Parathyroid adenoma (tissue), 2 donors: ENCODE results near the gene REPS1.

Source experiments
- H2AFZ ChIP-seq: fragments of 300-600 bp; sonication (generic); one replicate; pipeline ENCODE4 v1.7.0; 2017; ENCODE audit warnings: antibody characterized with exemption, mild to moderate bottlenecking
- H3K27ac ChIP-seq: fragments of 300-600 bp; sonication (generic); one replicate; pipeline ENCODE4 v1.7.0; 2017
- H3K27me3 ChIP-seq: fragments of 300-600 bp; sonication (generic); one replicate; pipeline ENCODE4 v1.7.0; 2017; ENCODE audit warnings: low read length; ENCODE audit not compliant: control insufficient read depth, insufficient read depth
- H3K36me3 ChIP-seq: fragments of 300-600 bp; sonication (generic); one replicate; pipeline ENCODE4 v1.7.0; 2017; ENCODE audit warnings: low read length; ENCODE audit not compliant: control insufficient read depth, insufficient read depth
- H3K4me1 ChIP-seq: fragments of 300-600 bp; sonication (generic); one replicate; pipeline ENCODE4 v1.7.0; 2017; ENCODE audit warnings: control low read depth
- H3K4me2 ChIP-seq: fragments of 300-600 bp; sonication (generic); one replicate; pipeline ENCODE4 v1.7.0; 2017; ENCODE audit warnings: low read length
- H3K4me3 ChIP-seq: fragments of 300-600 bp; sonication (generic); one replicate; pipeline ENCODE4 v1.7.0; 2017; ENCODE audit warnings: low read depth, low read length
- H3K79me2 ChIP-seq: fragments of 300-600 bp; sonication (generic); one replicate; pipeline ENCODE4 v1.7.0; 2017; ENCODE audit warnings: control low read depth
- H3K9ac ChIP-seq: fragments of 300-600 bp; sonication (generic); one replicate; pipeline ENCODE4 v1.7.0; 2017; ENCODE audit warnings: mild to moderate bottlenecking
- H3K9me3 ChIP-seq: fragments of 300-600 bp; sonication (generic); one replicate; pipeline ENCODE4 v1.7.0; 2017; ENCODE audit warnings: low read length; ENCODE audit not compliant: control insufficient read depth
- TF ChIP-seq, protein P1 (sequence below): fragments of 300-600 bp; sonication (generic); IDR thresholded peaks from one replicate; pipeline ENCODE4 v1.7.0; 2017; ENCODE audit warnings: antibody characterized with exemption, mild to moderate bottlenecking
- donor health status: primary hyperparathyroidism.

Gene REPS1

DNA sequence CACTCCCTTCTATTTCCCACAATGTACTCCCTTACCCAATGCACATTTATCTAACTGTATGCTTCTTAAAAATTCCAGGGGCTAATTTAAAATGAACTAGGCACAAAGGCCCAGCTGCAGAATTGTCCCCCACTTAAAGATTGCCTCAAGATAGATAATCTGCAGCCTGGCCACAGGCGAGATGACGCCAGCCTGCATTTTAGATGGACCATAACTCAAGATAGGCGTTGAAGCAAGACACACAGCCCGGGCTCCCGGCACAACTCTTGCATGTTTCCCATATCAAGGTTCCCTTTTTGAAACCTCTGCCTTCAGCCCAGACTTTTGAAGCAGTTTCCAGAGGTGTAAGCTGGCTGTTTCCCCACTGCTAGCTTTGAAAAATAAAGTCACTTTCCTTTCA lies 3.2 kb upstream of the REPS1 start:
- peaks cover 26% of the 10 kb centered on the region for H3K4me1 ChIP-seq
- peak overlapping the region; percentile 54 for H3K4me2 ChIP-seq
- no peaks in the 10 kb centered on the region for H3K36me3 ChIP-seq
- peak overlapping the region; percentile 40 for H3K27ac ChIP-seq
- TF ChIP-seq, protein P1, sequence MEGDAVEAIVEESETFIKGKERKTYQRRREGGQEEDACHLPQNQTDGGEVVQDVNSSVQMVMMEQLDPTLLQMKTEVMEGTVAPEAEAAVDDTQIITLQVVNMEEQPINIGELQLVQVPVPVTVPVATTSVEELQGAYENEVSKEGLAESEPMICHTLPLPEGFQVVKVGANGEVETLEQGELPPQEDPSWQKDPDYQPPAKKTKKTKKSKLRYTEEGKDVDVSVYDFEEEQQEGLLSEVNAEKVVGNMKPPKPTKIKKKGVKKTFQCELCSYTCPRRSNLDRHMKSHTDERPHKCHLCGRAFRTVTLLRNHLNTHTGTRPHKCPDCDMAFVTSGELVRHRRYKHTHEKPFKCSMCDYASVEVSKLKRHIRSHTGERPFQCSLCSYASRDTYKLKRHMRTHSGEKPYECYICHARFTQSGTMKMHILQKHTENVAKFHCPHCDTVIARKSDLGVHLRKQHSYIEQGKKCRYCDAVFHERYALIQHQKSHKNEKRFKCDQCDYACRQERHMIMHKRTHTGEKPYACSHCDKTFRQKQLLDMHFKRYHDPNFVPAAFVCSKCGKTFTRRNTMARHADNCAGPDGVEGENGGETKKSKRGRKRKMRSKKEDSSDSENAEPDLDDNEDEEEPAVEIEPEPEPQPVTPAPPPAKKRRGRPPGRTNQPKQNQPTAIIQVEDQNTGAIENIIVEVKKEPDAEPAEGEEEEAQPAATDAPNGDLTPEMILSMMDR = no peak
- H3K9me3 ChIP-seq = no peaks in the 10 kb centered on the region
- no peak overlapping the region for H3K9ac ChIP-seq
- no peak overlapping the region for H3K4me3 ChIP-seq
- H2AFZ ChIP-seq = peak overlapping the region; percentile 10
- H3K79me2 ChIP-seq = peaks cover 8% of the 10 kb centered on the region
- H3K27me3 ChIP-seq = no peaks in the 10 kb centered on the region

DNA sequence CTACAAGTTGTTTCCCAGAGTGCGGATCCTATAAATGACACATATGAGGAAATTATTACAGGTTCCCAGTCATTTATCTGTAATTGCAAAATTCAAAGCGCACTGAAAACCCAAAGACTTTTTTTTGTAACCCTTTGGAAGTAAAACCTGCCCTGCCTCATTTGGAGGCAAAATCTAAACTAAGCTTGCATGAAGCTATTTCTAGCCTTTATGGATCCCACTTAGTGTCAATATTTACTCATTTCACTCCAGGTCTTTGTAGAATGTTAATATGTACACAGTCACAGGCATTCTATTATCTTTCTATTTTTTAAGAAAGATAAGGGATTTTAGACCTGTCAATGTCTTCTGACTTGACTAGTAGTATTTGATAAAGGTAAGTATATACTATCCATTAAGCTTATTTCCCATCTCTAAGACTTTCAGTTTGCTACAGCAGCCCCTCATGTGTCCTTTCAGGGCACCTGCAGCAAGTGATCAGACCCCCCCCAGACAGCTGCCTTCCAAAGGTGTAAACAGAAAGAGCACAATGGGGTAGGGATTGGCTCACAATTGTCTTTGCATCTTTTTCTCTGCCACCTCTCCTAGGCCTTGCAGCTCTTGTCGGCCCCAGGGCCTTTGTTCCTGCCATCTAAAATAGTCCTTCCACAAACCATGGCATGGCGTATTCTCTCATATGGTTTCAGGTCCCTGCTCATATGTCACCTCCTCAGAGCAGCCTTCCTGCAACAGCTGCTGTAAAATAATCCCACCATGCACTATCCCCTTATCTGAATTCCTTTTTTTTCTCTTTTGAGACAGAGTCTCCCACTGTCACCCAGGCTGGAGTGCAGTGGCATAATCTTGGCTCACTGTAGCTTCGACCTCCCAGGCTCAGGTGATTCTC lies 1.3 kb upstream of the REPS1 start:
- no peak overlapping the region for H3K4me3 ChIP-seq

DNA sequence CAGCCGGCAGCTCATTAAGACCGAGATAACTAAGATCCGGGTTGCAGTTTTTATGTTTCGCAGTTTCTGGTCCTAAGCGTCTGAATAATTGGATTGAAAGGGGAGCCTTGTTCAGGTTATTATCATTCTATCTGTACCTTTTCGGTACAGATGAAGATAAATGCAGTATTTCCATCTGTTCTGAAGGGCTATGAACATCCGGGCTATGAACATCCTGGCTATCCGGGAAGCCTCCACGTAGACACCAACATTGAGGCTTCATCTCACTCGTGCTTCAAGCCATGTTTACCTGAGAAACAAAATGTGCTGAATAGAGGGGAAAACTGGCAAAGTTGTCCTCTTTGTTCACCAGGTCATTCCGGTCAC lies 399 bp upstream of the REPS1 start:
- H3K4me1 ChIP-seq = peaks cover 38% of the 10 kb centered on the region
- H3K9ac ChIP-seq = no peak overlapping the region

More for the DNA sequence above, 1.3 kb upstream of the REPS1 start:
- Histone ChIP-seq H3K27me3 (no peaks in the 10 kb centered on the region), H3K4me2 (peak overlapping the region; percentile 64), H2AFZ (peak overlapping the region; percentile 92), H3K36me3 (no peaks in the 10 kb centered on the region), H3K4me1 (peaks cover 34% of the 10 kb centered on the region), H3K9ac (no peak overlapping the region), H3K9me3 (no peaks in the 10 kb centered on the region), H3K27ac (peak overlapping the region; percentile 90), H3K79me2 (peaks cover 19% of the 10 kb centered on the region)
- TF ChIP-seq, protein P1 = no peak

DNA sequence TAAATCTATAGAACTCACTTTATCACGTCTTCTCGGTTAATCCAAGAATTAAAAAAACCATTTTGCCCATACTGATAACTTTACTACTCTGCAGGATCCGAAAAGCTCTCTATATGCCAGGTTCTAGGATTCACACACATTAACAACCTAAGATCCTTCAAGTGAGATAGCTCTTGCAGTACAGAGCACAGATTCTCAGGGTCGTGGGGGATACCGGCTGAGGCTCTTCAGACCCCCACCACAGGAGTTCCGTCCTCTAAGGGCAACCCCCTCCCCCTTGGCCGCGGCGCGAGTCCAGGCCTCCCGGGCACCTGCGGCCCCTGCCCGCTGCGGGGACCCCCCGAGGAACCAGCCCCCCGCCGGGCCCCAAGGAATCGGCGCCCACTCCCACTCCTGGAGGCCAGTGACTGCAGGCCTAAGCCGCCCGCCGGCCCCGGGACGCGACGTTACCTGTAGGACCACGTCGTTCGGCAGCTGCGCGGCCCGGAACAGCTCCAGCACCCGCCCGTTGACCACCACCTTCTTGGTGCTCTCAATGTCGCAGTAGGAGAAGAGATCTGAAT lies 892 bp downstream of the REPS1 start:
- H3K4me3 ChIP-seq = peak overlapping the region; percentile 86
- H3K27ac ChIP-seq = peak overlapping the region; percentile 90
- TF ChIP-seq, protein P1 = no peak
- H3K9me3 ChIP-seq = no peaks in the 10 kb centered on the region
- peaks cover 36% of the 10 kb centered on the region for H3K4me1 ChIP-seq
- H2AFZ ChIP-seq = peak overlapping the region; percentile 92
- peak overlapping the region; percentile 72 for H3K9ac ChIP-seq
- peaks cover 26% of the 10 kb centered on the region for H3K79me2 ChIP-seq
- peak overlapping the region; percentile 72 for H3K4me2 ChIP-seq
- no peaks in the 10 kb centered on the region for H3K27me3 ChIP-seq
- H3K36me3 ChIP-seq = no peaks in the 10 kb centered on the region

More for the DNA sequence above, 399 bp upstream of the REPS1 start:
- H3K4me2 ChIP-seq = peak overlapping the region; percentile 64
- TF ChIP-seq, protein P1 = no peak
- peak overlapping the region; percentile 92 for H2AFZ ChIP-seq
- H3K36me3 ChIP-seq = no peaks in the 10 kb centered on the region
- peak overlapping the region; percentile 90 for H3K27ac ChIP-seq
- no peaks in the 10 kb centered on the region for H3K9me3 ChIP-seq
- no peaks in the 10 kb centered on the region for H3K27me3 ChIP-seq
- peak overlapping the region; percentile 86 for H3K4me3 ChIP-seq
- H3K79me2 ChIP-seq = peaks cover 25% of the 10 kb centered on the region
